GM19193 (cell line): ENCODE data around the gene STRN.

Experiments used
- POLR2A ChIP-seq: IDR thresholded peaks from 4 replicates; pipeline ENCODE4 v1.6.1; 2011; ENCODE audit not compliant: insufficient read depth, insufficient read length; ENCODE audit errors: extremely low read depth

The STRN gene

GRCh38 chr2:36859366-36859792 lies 107.0 kb downstream of the STRN start:
- TF ChIP-seq POLR2A, result no peak

- no peak for TF ChIP-seq POLR2A
Observed at GRCh38 chr2:36858551-36859365, 107.6 kb downstream of the STRN start.

- no peak for TF ChIP-seq POLR2A
Observed at GRCh38 chr2:36857713-36858112, 108.6 kb downstream of the STRN start.

GRCh38 chr2:36855429-36855828 lies 110.9 kb downstream of the STRN start:
- TF ChIP-seq POLR2A, result no peak

- no peak for TF ChIP-seq POLR2A
Observed at GRCh38 chr2:36854241-36854640, 112.1 kb downstream of the STRN start.

GRCh38 chr2:36849265-36849664 lies 117.1 kb downstream of the STRN start:
- TF ChIP-seq POLR2A, result no peak

GRCh38 chr2:36843838-36844237 lies 122.5 kb downstream of the STRN start:
- TF ChIP-seq POLR2A, result no peak

- TF ChIP-seq POLR2A, result no peak
Observed at GRCh38 chr2:36839976-36840617, 126.2 kb downstream of the STRN start.

- no peak for TF ChIP-seq POLR2A
Observed at GRCh38 chr2:36834731-36835524, 131.4 kb downstream of the STRN start.

- no peak for TF ChIP-seq POLR2A
Observed at GRCh38 chr2:36834203-36834602, 132.1 kb downstream of the STRN start.

- TF ChIP-seq POLR2A, result no peak
Observed at GRCh38 chr2:36831185-36831584, 135.2 kb downstream of the STRN start.

- no peak for TF ChIP-seq POLR2A
Observed at GRCh38 chr2:36824273-36824672, 142.1 kb downstream of the STRN start.

- TF ChIP-seq POLR2A, result no peak
Observed at GRCh38 chr2:36823862-36824261, 142.5 kb downstream of the STRN start.

- no peak for TF ChIP-seq POLR2A
Observed at GRCh38 chr2:36820942-36821605, 145.3 kb downstream of the STRN start.
